Keratinocyte (primary cell): ENCODE measurements around the gene ARHGAP8. TPM values are rescaled to one million over a fixed set of nuclear protein-coding genes. Genes with fewer than 3 reads are reported as not detected.

Experiments
- DNase-seq: peaks from one replicate; pipeline ENCODE4 v3.0.0-alpha.2; 2011; ENCODE audit warnings: low read depth, missing footprints, low spot score
- FAIRE-seq: peaks from 2 replicates; lab custom pipeline; 2011; peaks lifted over from hg19 to GRCh38; lab: Jason Lieb, UNC
- H2AFZ ChIP-seq: 2 replicates; pipeline ENCODE4 v1.6.0; 2012; ENCODE audit warnings: low read length, control low read depth, inconsistent platforms; ENCODE audit not compliant: control insufficient read depth
- H3K27ac ChIP-seq: 2 replicates; pipeline ENCODE4 v1.5.1; 2011; ENCODE audit warnings: low read length; ENCODE audit not compliant: control insufficient read depth, insufficient read depth
- H3K27me3 ChIP-seq: 3 replicates; pipeline ENCODE4 v1.6.0; 2011; ENCODE audit warnings: low read length; ENCODE audit not compliant: control insufficient read depth, insufficient read depth; ENCODE audit errors: extremely low read depth
- H3K36me3 ChIP-seq, 2 experiments: 2 replicates in 1 of 2; 3 replicates in 1 of 2; pipeline ENCODE4 v1.5.1; 2011; ENCODE audit warnings: low read length in 2 of 2, mild to moderate bottlenecking in 1 of 2; ENCODE audit not compliant: control insufficient read depth in 2 of 2, insufficient read depth in 2 of 2; ENCODE audit errors: extremely low read depth in 1 of 2
- H3K4me1 ChIP-seq: 3 replicates; pipeline ENCODE4 v1.5.1; 2011; ENCODE audit warnings: low read length; ENCODE audit not compliant: control insufficient read depth, insufficient read depth; ENCODE audit errors: extremely low read depth
- H3K4me2 ChIP-seq: 3 replicates; pipeline ENCODE4 v1.6.0; 2011; ENCODE audit warnings: low read depth, low read length; ENCODE audit not compliant: control insufficient read depth, insufficient read depth; ENCODE audit errors: extremely low read depth
- H3K4me3 ChIP-seq, 3 experiments: fragments of 200-600 bp in 1 of 3; sonication (generic) in 1 of 3; 2 replicates in 2 of 3; 3 replicates in 1 of 3; pipeline ENCODE4 v1.5.1; 2011 to 2016; ENCODE audit warnings: low read length in 3 of 3, mild to moderate bottlenecking in 3 of 3, control low read depth in 2 of 3, inconsistent platforms in 1 of 3, low read depth in 1 of 3, mixed read lengths in 1 of 3, mixed run types in 1 of 3, moderate library complexity in 1 of 3; ENCODE audit not compliant: control insufficient read depth in 2 of 3, insufficient read depth in 2 of 3; ENCODE audit errors: extremely low read depth in 1 of 3
- H3K79me2 ChIP-seq: 2 replicates; pipeline ENCODE4 v1.6.0; 2012; ENCODE audit warnings: low read length; ENCODE audit not compliant: control insufficient read depth, insufficient read depth
- H3K9ac ChIP-seq: 3 replicates; pipeline ENCODE4 v1.6.0; 2011; ENCODE audit warnings: low read length; ENCODE audit not compliant: control insufficient read depth, insufficient read depth; ENCODE audit errors: extremely low read depth
- H3K9me1 ChIP-seq: 3 replicates; pipeline ENCODE4 v1.6.0; 2011; ENCODE audit warnings: low read length; ENCODE audit not compliant: control insufficient read depth, insufficient read depth; ENCODE audit errors: extremely low read depth
- H3K9me3 ChIP-seq: 2 replicates; pipeline ENCODE4 v1.5.1; 2012; ENCODE audit warnings: low read depth, low read length; ENCODE audit not compliant: control insufficient read depth
- H4K20me1 ChIP-seq: 3 replicates; pipeline ENCODE4 v1.6.0; 2011; ENCODE audit warnings: low read length; ENCODE audit not compliant: control insufficient read depth, insufficient read depth; ENCODE audit errors: extremely low read depth
- CTCF ChIP-seq, 3 experiments: IDR thresholded peaks in 1 of 3; conservative IDR thresholded peaks in 1 of 3; optimal IDR thresholded peaks in 1 of 3; 2 replicates in 2 of 3; 3 replicates in 1 of 3; pipeline versions ENCODE3 to v1.5.1; 2011; ENCODE audit warnings: low read length in 3 of 3, mild to moderate bottlenecking in 3 of 3, moderate library complexity in 2 of 3, control low read depth in 1 of 3, inconsistent platforms in 1 of 3; ENCODE audit not compliant: insufficient read depth in 2 of 3; ENCODE audit errors: extremely low read depth in 1 of 3
- EZH2 ChIP-seq: IDR thresholded peaks from one replicate; pipeline ENCODE4 v1.6.1; 2012; ENCODE audit warnings: inconsistent platforms, mild to moderate bottlenecking, low read length, moderate library complexity
- dilution Hi-C: fragments of 300-500 bp; cut with MboI; formaldehyde crosslinking; loops from one replicate; pipeline ENCODE4 v1.7.0; 2020; ENCODE audit warnings: low sequenced_read_pairs; ENCODE audit not compliant: extremely low pct_ligation_motif_present
- polyA plus RNA-seq, 5 experiments: library from polyadenylated mRNA; depleted of rRNA in 3 of 5; stranded (reverse) in 3 of 5; stranded (forward) in 1 of 5; unstranded in 1 of 5; fragments of >200 nt; gene quantifications; 1 replicate in 1 of 5; 2 replicates in 3 of 5; 3 replicates in 1 of 5; pipeline versions ENCODE4 v1.2.1 to v1.2.3, GENCODE V29; 2011 to 2012; ENCODE audit warnings: missing spikeins in 2 of 5, low read depth in 1 of 5, low replicate concordance in 1 of 5

ARHGAP8 gene
- polyA plus RNA-seq, 1 donor (not counting 4 experiments of a cell fraction or from before 2014, with no cell fraction given) = 21.3 TPM

GRCh38 chr22:44765571-44766285, 13.4 kb downstream of the ARHGAP8 start:
- Histone ChIP-seq H3K79me2 (peaks cover 42% of the 10 kb centered on the region), H3K9me1 (no peaks in the 10 kb centered on the region), H3K36me3 (peaks cover 0 to 6% of the 10 kb centered on the region in 2 experiments), H3K9ac (no peak overlapping the region), H3K9me3 (no peaks in the 10 kb centered on the region), H3K4me2 (no peak overlapping the region), H3K27ac (no peak overlapping the region), H3K27me3 (no peaks in the 10 kb centered on the region), H3K4me3 (no peak overlapping the region), H3K4me1 (no peaks in the 10 kb centered on the region), H4K20me1 (no peaks in the 10 kb centered on the region), H2AFZ (no peak overlapping the region)
- FAIRE-seq (no peak), DNase-seq (no peak)
- TF ChIP-seq EZH2 (no peak), CTCF (optimal IDR thresholded peaks at IDR 0.05 in 1 of 3, IDR thresholded peaks at IDR 0.05 in 1 of 3, conservative IDR thresholded peaks at IDR 0.05 in 1 of 3; ENCODE audit: extremely low read depth in 1 of 3, insufficient read depth in 2 of 3, low read length in 3 of 3) (no peak)
- dilution Hi-C loops = no loop called here

GRCh38 chr22:44773082-44773481, 20.7 kb downstream of the ARHGAP8 start:
- Histone ChIP-seq H3K4me2 (no peak overlapping the region), H4K20me1 (peaks cover 2% of the 10 kb centered on the region), H3K9me3 (no peaks in the 10 kb centered on the region), H3K36me3 (peaks cover 0 to 4% of the 10 kb centered on the region in 2 experiments), H3K27ac (no peak overlapping the region), H3K27me3 (no peaks in the 10 kb centered on the region), H2AFZ (no peak overlapping the region), H3K4me1 (no peaks in the 10 kb centered on the region), H3K4me3 (no peak overlapping the region), H3K79me2 (peaks cover 20% of the 10 kb centered on the region), H3K9me1 (no peaks in the 10 kb centered on the region), H3K9ac (no peak overlapping the region)
- dilution Hi-C loops = no loop called here
- TF ChIP-seq EZH2 (no peak), CTCF (optimal IDR thresholded peaks at IDR 0.05 in 1 of 3, IDR thresholded peaks at IDR 0.05 in 1 of 3, conservative IDR thresholded peaks at IDR 0.05 in 1 of 3; ENCODE audit: extremely low read depth in 1 of 3, insufficient read depth in 2 of 3, low read length in 3 of 3) (no peak)
- DNase-seq (no peak), FAIRE-seq (no peak)
